ENCODE results near the gene HMHB1.
"Not testable (repeated sequence)": the region's sequence is repeated elsewhere in the genome, so short reads cannot be mapped to it uniquely, and the experiment has no call there.

The HMHB1 gene

GRCh38 chr5:143801252-143801939 is 10.6 kb upstream of the HMHB1 start:
- DNase-seq (ENCODE audit: low read depth), result no peak

GRCh38 chr5:143805861-143806260 is 6.1 kb upstream of the HMHB1 start:
- no peak for DNase-seq (ENCODE audit: low read depth)

GRCh38 chr5:143806579-143806978 is 5.4 kb upstream of the HMHB1 start:
- no peak for DNase-seq (ENCODE audit: low read depth)

DNA sequence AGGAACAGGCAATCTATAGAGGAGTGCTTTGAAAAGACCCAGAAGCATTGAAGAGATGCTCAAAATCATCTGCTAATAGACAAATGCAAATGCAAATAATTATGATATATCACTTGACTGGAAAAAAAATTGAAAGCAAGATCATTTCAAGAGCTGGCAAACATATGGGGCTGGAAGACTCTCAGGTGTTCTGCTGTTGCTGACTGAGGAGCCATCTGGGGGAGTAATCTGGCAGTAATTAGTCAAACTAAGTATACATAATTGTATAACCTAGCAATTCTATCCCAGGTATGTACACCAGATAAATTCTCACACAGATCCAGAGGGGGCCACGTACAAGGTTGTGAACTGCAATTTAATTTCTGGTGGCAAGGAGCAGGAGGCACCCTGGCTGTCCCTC is 4.6 kb upstream of the HMHB1 start:
- DNase-seq (ENCODE audit: low read depth), result no peak

DNA sequence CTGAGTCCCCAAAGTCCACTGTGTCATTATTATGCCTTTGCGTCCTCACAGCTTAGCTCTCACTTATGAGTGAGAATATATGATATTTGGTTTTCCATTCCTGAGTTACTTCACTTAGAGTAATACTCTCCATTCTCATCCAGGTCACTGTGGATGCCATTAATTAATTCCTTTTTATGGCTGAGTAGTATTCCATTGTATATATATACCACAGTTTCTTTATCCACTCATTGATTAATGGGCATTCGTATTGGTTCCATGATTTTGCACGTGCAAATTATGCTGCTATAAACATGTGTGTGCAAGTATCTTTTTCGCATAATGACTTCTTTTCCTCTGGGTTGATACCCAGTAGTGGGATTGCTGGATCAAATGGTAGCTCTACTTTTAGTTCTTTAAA is 4.4 kb downstream of the HMHB1 start:
- DNase-seq (ENCODE audit: low read depth), result not testable (repeated sequence)

- no peak for DNase-seq (ENCODE audit: low read depth)
Measured at GRCh38 chr5:143819716-143820115, 7.8 kb downstream of the HMHB1 start.

GRCh38 chr5:143820451-143820850 is 8.5 kb downstream of the HMHB1 start:
- DNase-seq (ENCODE audit: low read depth), result no peak

DNA sequence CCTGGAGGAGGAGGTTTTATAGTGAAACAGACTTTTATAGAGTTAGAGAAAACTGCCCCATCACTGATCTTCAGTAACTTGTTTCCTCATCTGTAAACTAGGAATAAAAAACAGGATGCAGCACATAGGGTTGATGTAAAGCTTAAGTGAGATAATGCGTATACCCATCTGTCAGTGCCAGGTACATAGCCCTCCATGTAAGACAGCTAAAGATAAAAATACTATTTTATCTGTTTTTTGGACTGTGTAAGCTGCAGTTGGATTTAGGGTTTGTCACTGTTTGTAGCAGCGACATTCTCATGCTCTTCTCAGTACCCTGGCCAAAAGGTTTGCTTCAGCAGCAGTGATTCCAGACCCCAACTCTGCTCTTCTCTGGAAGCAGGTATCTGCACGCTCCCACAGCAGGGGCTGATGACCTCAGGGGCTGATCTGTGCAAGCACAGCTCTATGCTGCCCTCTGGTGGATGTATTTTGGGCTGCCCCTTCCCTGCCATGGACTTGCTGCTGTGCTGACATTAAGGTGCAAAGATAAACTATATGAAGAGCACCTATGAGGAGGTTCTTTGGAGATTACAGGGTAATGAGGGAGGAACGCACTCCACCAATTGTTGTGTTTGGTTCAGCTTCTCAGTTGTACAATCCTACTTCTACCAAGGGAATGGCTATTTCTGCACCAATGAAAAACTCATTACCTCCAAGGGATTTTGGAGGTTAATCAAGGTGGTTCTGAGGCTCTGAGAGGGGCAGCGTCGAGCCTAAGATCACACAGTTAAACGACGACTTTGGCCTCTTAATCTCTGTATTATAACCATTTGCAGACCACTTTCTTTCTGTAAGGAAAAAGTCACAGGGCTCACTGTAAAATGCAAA is 13.1 kb downstream of the HMHB1 start:
- peak; percentile 82 for DNase-seq (ENCODE audit: low read depth)

GRCh38 chr5:143826951-143827444 is 15.0 kb downstream of the HMHB1 start:
- DNase-seq (ENCODE audit: low read depth), result no peak

- DNase-seq (ENCODE audit: low read depth), result no peak
Measured at GRCh38 chr5:143828710-143829109, 16.7 kb downstream of the HMHB1 start.

DNA sequence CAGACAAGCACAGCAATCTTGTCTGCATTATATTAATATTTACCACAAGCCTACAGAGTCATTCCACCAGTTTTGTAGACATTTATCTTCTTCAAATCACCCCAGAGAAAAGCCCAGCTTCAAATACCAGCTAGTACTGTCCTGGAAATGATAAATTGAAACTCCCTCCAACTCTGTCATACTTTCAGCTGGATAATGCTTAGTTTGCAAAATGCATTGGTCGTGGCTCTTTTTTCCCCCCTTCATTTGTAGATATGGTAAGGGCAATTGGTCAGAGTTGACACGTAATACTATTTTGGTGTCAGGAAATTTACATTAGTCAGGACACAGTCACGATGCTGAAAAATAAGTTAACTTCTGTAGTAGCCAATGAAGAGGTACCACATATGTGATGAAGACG is 21.2 kb downstream of the HMHB1 start:
- DNase-seq (ENCODE audit: low read depth), result no peak

GRCh38 chr5:143835251-143835650 is 23.3 kb downstream of the HMHB1 start:
- DNase-seq (ENCODE audit: low read depth), result no peak

GRCh38 chr5:143836161-143836725 is 24.3 kb downstream of the HMHB1 start:
- DNase-seq (ENCODE audit: low read depth), result no peak

DNA sequence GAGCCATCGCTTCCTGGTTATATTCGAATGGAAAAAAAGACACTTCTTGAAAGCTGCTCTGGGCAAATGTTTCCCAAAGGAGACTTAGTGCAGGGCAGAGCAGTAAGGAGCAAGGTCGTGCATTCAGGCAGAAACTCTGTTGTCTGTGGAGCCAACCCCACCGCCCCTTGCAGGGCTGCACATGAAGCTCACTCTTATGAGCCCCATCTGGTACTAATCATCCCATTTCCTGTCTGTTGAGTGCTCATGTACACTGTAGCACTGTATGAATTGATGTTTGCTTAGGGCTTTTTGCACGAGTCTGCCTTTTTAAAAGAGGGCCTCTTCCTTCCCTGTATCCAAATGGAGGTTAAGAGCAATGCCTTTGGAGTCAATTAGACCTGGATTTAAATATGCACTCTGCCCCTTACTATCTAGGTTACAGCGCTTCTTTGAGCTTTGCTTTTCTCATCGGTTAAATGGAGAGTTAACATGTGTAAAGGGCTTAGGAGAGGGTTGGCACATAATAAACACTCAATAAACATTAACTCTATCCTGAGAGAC is 25.4 kb downstream of the HMHB1 start:
- DNase-seq (ENCODE audit: low read depth), result no peak

- no peak for DNase-seq (ENCODE audit: low read depth)
Measured at GRCh38 chr5:143841446-143841845, 29.5 kb downstream of the HMHB1 start.

DNA sequence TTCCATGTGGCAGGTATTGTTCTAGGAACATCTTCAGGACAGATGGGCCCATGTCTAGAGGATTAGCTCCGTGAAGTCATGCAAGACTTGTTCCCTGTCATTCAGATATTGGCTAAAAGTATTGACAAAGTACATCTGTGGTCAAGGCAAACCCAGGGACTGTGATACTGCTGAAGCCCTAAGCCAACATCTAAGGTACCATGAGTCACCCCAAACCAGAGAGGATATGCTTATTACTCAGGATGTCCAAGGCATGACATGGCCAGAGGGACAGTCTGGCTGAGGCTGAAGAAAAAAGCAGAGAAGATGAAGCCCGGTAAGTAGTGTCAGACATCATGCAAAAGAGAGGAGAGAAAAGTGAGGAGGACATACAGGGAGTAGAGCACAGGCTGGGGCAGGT is 31.0 kb downstream of the HMHB1 start:
- DNase-seq (ENCODE audit: low read depth), result no peak

GRCh38 chr5:143843461-143843860 is 31.5 kb downstream of the HMHB1 start:
- DNase-seq (ENCODE audit: low read depth), result no peak

GRCh38 chr5:143850050-143850683 is 38.2 kb downstream of the HMHB1 start:
- no peak for DNase-seq (ENCODE audit: low read depth)

GRCh38 chr5:143851383-143851782 is 39.4 kb downstream of the HMHB1 start:
- no peak for DNase-seq (ENCODE audit: low read depth)

DNA sequence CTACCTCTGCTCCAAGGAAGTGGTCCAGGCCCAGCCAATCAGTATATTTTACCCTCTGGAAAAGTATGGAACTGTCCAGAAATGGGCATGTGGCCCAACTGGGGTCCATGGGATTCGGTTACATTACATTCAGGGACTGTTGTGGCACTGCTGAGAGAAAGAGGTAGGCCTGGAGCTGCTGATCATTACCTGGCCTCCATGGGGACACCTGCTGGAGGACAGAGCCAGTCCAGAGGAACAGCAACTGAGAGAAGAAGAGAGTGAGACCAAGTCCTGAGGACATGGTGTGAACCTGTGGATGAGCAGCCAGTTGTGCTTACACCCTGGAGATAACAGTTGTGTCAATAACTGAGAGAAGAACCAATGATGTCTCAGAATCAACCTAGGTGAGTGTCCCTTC is 48.2 kb downstream of the HMHB1 start:
- DNase-seq (ENCODE audit: low read depth), result no peak

DNA sequence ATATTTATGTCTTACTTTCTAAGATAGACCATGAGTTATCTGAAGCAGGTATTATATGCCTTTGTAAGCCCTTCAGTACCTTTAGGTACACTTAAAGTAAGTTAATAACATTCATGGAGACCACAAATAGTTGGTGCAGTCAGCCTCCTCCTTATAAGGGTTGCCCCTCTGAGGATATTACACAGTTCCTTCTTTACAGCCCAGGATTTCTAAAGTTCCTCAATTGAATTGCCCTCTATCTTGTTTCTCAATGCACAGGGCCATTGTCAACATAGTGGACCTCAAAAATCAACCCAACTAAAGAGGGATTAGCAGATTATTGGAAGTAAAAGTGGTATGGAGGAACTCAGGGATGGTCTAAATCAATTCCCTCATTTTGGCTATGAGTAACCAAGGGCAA is 50.3 kb downstream of the HMHB1 start:
- DNase-seq (ENCODE audit: low read depth), result no peak

DNA sequence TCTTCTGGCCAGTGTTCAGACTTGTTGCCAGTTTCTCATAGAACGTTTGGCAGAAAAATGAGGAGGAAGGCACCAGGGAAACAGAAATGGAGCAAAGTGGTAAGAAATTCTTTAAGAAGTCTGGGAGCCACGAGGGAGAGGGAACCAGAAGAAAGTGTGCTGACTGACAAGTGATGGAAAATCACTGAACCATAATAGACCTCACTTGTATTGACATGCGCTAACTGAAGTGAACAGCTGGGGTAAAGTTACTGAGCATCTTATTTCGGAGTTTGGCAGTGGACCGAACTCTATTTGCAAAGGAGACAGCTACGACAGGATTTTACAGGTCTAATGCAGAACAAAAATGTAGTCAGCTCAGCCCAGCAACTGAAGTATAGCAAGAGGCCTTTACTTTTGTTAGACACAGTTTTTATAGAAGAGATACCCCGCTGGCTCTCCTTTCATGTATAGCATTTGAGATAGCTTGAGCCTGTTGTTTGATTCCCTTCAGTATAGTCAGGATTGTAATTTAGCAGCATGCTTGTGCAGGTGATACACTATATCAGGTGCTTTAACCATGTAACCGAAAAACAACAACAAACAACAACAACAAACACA is 53.6 kb downstream of the HMHB1 start:
- DNase-seq (ENCODE audit: low read depth), result no peak

Measured in stimulated activated CD8-positive, alpha-beta memory T cell treated with anti-CD3 and anti-CD28 coated beads, Interleukin-15, amount 100 ng/mL, for 1 hour (primary cell).